Activated naive CD8-positive, alpha-beta T cell (primary cell): ENCODE measurements around the gene CAMK2G.
"Not testable (repeated sequence)": the region's sequence is repeated elsewhere in the genome, so short reads cannot be mapped to it uniquely, and the experiment has no call there.

Experiments used
- H3K27ac Mint-ChIP-seq: one replicate; pipeline ENCODE4 v1.8.0; 2021; ENCODE audit warnings: mixed read lengths
- H3K27me3 Mint-ChIP-seq: one replicate; pipeline ENCODE4 v1.8.0; 2021; ENCODE audit warnings: mixed read lengths
- H3K36me3 Mint-ChIP-seq: one replicate; pipeline ENCODE4 v1.8.0; 2021; ENCODE audit warnings: mixed read lengths
- H3K4me1 Mint-ChIP-seq: one replicate; pipeline ENCODE4 v1.8.0; 2021; ENCODE audit warnings: low read depth, mixed read lengths
- H3K4me3 Mint-ChIP-seq: one replicate; pipeline ENCODE4 v1.8.0; 2021; ENCODE audit warnings: mild to moderate bottlenecking, mixed read lengths
- H3K9me3 Mint-ChIP-seq: one replicate; pipeline ENCODE4 v1.8.0; 2021; ENCODE audit warnings: low read depth, mixed read lengths

The CAMK2G gene

GRCh38 chr10:73836427-73836980, 37.9 kb downstream of the CAMK2G start:
- no peaks in the 10 kb centered on the region for H3K9me3 Mint-ChIP-seq
- no peak overlapping the region for H3K27ac Mint-ChIP-seq
- H3K27me3 Mint-ChIP-seq = no peaks in the 10 kb centered on the region
- no peaks in the 10 kb centered on the region for H3K4me1 Mint-ChIP-seq
- no peak overlapping the region for H3K4me3 Mint-ChIP-seq
- H3K36me3 Mint-ChIP-seq = peaks cover 3% of the 10 kb centered on the region

GRCh38 chr10:73829090-73829489, 45.3 kb downstream of the CAMK2G start:
- H3K9me3 Mint-ChIP-seq, H3K4me1 Mint-ChIP-seq, H3K27ac Mint-ChIP-seq, H3K4me3 Mint-ChIP-seq, H3K27me3 Mint-ChIP-seq, H3K36me3 Mint-ChIP-seq: not testable (repeated sequence)

- no peaks in the 10 kb centered on the region for H3K27me3 Mint-ChIP-seq
- no peak overlapping the region for H3K27ac Mint-ChIP-seq
- H3K36me3 Mint-ChIP-seq = no peaks in the 10 kb centered on the region
- H3K4me1 Mint-ChIP-seq = no peaks in the 10 kb centered on the region
- H3K9me3 Mint-ChIP-seq = no peaks in the 10 kb centered on the region
- no peak overlapping the region for H3K4me3 Mint-ChIP-seq
These were observed 46.2 kb downstream of the CAMK2G start for GRCh38 chr10:73828161-73828560.

DNA sequence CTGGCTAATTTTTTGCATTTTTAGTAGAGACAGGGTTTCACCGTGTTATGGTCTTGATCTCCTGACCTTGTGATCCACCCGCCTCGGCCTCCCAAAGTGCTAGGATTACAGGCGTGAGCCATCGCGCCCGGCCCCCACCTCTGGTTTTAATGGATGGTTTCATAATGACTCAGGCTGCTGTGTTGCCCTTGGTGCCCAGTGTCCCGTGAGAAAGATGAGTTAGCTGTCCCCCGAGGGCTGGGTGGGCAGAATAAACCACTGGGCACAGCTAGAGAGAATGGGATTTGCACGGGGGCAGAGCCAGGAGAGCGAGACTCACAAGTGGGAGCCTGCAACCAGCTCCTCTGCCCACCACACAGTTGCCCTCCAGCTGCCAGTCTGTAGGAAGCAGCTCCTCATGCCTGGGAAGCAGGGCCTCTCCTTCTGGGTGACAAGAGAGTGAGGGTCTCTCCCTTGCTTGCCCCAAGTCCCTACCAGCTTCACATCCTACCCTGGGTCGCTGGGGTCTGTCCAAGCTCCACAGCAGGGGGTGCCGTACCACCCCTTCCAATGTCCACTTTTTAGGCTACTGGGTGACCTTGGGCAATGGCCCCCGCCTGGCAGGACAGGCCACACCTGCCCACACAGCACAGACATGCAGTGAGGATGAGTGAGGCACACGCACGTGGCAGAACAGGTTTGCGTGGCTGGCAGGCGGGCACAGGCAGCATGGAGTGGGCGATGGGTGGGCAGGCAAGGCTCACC, 46.8 kb downstream of the CAMK2G start:
- no peaks in the 10 kb centered on the region for H3K27me3 Mint-ChIP-seq
- H3K9me3 Mint-ChIP-seq = no peaks in the 10 kb centered on the region
- H3K36me3 Mint-ChIP-seq = no peaks in the 10 kb centered on the region
- no peak overlapping the region for H3K27ac Mint-ChIP-seq
- no peaks in the 10 kb centered on the region for H3K4me1 Mint-ChIP-seq
- no peak overlapping the region for H3K4me3 Mint-ChIP-seq

GRCh38 chr10:73824146-73824725, 50.1 kb downstream of the CAMK2G start:
- Mint-ChIP-seq H3K4me1 (no peaks in the 10 kb centered on the region), H3K4me3 (no peak overlapping the region), H3K36me3 (no peaks in the 10 kb centered on the region), H3K27ac (no peak overlapping the region), H3K27me3 (no peaks in the 10 kb centered on the region), H3K9me3 (no peaks in the 10 kb centered on the region)

- H3K4me3 Mint-ChIP-seq = no peak overlapping the region
- no peaks in the 10 kb centered on the region for H3K27me3 Mint-ChIP-seq
- H3K4me1 Mint-ChIP-seq = no peaks in the 10 kb centered on the region
- H3K27ac Mint-ChIP-seq = no peak overlapping the region
- no peaks in the 10 kb centered on the region for H3K36me3 Mint-ChIP-seq
- H3K9me3 Mint-ChIP-seq = no peaks in the 10 kb centered on the region
These were observed 51.0 kb downstream of the CAMK2G start for GRCh38 chr10:73823391-73823790.

GRCh38 chr10:73819513-73820093, 54.8 kb downstream of the CAMK2G start:
- no peak overlapping the region for H3K4me3 Mint-ChIP-seq
- no peak overlapping the region for H3K27ac Mint-ChIP-seq
- H3K27me3 Mint-ChIP-seq = no peaks in the 10 kb centered on the region

GRCh38 chr10:73819081-73819480, 55.3 kb downstream of the CAMK2G start:
- H3K27ac Mint-ChIP-seq = no peak overlapping the region
- H3K9me3 Mint-ChIP-seq = no peaks in the 10 kb centered on the region
- no peak overlapping the region for H3K4me3 Mint-ChIP-seq
- H3K27me3 Mint-ChIP-seq = no peaks in the 10 kb centered on the region
- H3K36me3 Mint-ChIP-seq = no peaks in the 10 kb centered on the region
- no peaks in the 10 kb centered on the region for H3K4me1 Mint-ChIP-seq

More at GRCh38 chr10:73819513-73820093, 54.8 kb downstream of the CAMK2G start:
- Mint-ChIP-seq H3K36me3 (no peaks in the 10 kb centered on the region), H3K4me1 (no peaks in the 10 kb centered on the region), H3K9me3 (no peaks in the 10 kb centered on the region)

DNA sequence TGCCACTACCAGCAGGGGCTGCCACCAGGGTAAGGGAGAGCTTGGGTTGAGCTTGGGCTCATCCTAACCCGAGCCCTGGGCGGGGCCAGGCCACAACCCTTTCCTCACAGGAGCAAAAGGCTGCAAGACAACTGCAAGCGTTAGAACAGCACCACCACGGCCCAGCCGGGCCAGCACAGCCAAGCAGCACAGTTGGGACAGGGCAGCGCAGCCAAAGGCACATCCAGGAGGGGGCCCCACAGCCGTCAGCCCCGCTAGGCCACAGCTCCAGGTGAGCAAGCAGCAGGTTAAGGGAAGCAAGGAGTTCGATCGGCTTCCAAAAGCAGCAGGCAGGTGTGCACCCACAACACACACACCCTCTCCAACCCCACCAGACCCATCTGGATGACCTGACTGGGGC, 56.0 kb downstream of the CAMK2G start:
- Mint-ChIP-seq H3K4me3 (no peak overlapping the region), H3K27me3 (no peaks in the 10 kb centered on the region), H3K4me1 (no peaks in the 10 kb centered on the region), H3K36me3 (no peaks in the 10 kb centered on the region), H3K9me3 (no peaks in the 10 kb centered on the region), H3K27ac (no peak overlapping the region)

DNA sequence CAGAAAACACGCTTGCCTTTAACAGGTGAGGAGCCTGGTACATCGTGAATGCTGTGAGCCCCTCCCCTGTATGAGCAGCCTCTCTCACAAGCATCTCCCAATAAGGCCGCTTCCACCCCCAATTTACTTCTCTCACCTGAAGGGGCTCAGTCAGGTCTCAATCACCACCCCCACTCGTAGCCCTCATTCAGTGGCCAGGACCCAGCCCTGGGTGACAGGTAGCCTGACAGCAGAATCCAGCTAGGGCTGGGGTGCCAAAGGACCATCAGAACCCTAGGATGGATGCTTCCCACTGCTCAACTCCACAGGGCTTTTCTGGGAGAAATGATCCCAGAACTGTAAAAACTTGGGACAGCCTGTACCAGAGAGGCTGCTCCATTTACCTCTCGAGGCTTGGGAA, 56.5 kb downstream of the CAMK2G start:
- no peaks in the 10 kb centered on the region for H3K36me3 Mint-ChIP-seq
- H3K27me3 Mint-ChIP-seq = no peaks in the 10 kb centered on the region
- H3K4me1 Mint-ChIP-seq = no peaks in the 10 kb centered on the region
- H3K27ac Mint-ChIP-seq = peak overlapping the region; percentile 54
- H3K4me3 Mint-ChIP-seq = no peak overlapping the region
- no peaks in the 10 kb centered on the region for H3K9me3 Mint-ChIP-seq

DNA sequence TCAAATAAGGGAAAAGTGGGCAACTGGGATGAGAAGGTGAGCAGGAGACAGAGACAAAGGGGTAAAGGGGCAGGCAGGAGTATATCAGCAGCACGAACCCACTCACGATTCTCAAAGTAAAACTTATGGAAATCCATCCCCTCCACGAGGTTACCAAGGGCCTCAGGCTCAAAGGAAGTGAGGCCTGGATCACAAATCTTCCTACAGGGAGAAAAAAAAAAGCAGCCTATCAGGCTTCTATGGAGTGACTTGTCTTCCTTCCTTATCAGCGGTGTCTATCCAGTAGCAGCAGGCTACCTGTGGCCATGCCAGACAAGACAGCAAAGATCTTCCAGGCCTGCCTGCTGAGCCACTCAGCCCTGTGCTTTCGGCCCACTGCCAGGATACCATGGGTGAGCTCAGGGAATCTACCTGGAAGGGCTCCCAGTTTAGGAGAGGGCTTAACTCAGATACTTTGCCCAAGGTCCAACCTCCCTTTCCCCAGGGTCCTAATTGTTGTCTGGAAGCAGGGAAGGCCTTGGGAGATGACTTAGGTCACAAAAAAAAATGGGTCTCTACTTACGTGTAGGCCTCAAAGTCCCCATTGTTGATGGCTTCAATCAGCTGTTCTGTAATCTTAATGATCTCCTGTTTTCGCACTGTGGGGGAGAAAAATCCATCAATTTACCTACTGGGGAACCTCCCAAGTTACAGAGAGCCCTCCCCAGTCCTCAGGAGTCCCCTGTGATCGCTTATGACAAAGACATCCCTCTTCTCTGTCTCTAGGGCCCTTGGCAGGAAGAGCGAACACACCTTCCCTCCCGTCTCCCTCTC, 57.2 kb downstream of the CAMK2G start:
- H3K4me1 Mint-ChIP-seq = no peaks in the 10 kb centered on the region
- no peaks in the 10 kb centered on the region for H3K36me3 Mint-ChIP-seq
- H3K27ac Mint-ChIP-seq = peak overlapping the region; percentile 54
- no peaks in the 10 kb centered on the region for H3K9me3 Mint-ChIP-seq
- no peaks in the 10 kb centered on the region for H3K27me3 Mint-ChIP-seq
- H3K4me3 Mint-ChIP-seq = no peak overlapping the region

- H3K4me1 Mint-ChIP-seq = peaks cover under 1% of the 10 kb centered on the region
- H3K36me3 Mint-ChIP-seq = no peaks in the 10 kb centered on the region
- no peak overlapping the region for H3K27ac Mint-ChIP-seq
- no peaks in the 10 kb centered on the region for H3K9me3 Mint-ChIP-seq
- H3K27me3 Mint-ChIP-seq = no peaks in the 10 kb centered on the region
- H3K4me3 Mint-ChIP-seq = no peak overlapping the region
These were observed 58.7 kb downstream of the CAMK2G start for GRCh38 chr10:73815719-73816030.

DNA sequence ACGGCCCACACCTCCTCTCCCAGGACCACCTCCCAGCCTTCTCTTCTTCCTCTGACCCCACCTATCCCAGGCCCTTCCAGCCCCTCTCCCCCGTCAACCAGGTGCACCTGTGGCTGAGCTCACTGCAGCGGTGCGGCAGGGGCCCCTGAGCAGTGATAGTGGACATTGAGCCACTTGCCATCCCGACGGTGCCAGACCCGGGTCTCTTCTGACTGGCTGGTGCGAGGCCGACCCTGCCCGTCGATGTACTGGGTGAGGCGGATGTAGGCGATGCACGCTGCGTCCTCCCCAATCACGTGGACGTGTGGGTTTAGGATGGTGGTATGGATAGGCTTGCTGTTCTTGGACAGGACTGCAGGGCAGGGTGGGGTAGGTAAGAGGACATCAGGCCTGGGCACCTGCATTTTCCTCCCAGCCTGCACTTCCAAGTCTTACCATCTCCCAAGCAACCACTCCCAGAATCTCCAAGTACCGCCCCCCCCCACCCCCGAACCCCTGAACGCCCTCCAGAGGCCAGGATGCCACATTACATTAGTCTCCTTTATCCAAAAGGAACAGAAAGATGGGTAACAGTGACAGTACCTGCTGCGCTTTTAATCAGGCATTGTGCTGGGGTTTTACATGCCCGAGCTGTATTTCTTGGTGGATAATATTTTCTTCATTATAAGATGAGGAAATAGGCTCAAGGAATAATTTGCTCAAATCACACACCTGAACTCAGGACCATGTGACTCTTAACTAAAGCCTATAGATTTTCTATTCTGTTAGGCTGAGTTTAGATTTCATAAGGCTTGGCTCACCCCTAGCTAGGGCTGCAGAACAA, 59.2 kb downstream of the CAMK2G start:
- H3K4me3 Mint-ChIP-seq = no peak overlapping the region
- no peak overlapping the region for H3K27ac Mint-ChIP-seq
- H3K36me3 Mint-ChIP-seq = no peaks in the 10 kb centered on the region
- peaks cover 5% of the 10 kb centered on the region for H3K4me1 Mint-ChIP-seq
- H3K9me3 Mint-ChIP-seq = no peaks in the 10 kb centered on the region
- H3K27me3 Mint-ChIP-seq = no peaks in the 10 kb centered on the region

DNA sequence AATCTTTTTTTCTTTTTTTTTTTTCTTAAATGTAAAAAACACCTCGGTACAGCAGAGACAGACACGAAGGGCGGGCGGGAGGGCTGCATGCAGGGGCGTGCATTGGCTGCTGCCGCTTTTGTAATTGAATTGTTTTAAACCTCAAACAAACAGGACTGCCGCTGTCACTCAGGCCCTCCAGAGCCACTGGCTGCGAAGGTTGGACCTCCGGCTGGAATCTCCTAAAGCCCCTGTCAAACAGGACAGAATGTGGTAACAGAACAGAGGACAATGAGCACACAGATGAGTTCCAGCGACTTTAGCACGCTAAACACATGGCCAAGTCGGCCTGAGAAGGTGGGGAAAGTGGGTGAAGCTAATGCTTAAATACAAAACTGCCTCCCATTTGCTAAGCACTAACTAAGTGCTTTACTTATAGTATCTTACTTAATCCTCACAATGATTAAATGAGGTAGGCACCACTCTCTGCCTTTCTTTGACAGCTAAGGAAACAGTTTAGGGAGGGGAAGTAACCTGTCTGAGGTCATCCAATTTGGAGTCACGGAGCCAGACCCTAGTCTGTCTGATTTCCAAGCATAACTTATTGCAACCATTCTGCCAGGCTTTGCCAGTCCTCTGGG, 60.0 kb downstream of the CAMK2G start:
- H3K27ac Mint-ChIP-seq = no peak overlapping the region
- H3K4me3 Mint-ChIP-seq = no peak overlapping the region
- H3K9me3 Mint-ChIP-seq = no peaks in the 10 kb centered on the region
- H3K36me3 Mint-ChIP-seq = no peaks in the 10 kb centered on the region
- H3K27me3 Mint-ChIP-seq = no peaks in the 10 kb centered on the region
- H3K4me1 Mint-ChIP-seq = peaks cover 12% of the 10 kb centered on the region
